K562 (cell line): ENCODE data around the gene IL17RC. TPM values are rescaled to one million over a fixed set of nuclear protein-coding genes. Genes with fewer than 3 reads are reported as not detected.

Source experiments
- CCNT2 ChIP-seq: IDR thresholded peaks from 2 replicates; pipeline ENCODE4 v1.6.1; 2011; ENCODE audit warnings: borderline replicate concordance, low read depth, mild to moderate bottlenecking, moderate library complexity, mixed read lengths, low read length; ENCODE audit not compliant: insufficient read length; ENCODE audit errors: extremely low read depth
- ETV6 ChIP-seq, 3 experiments: fragments of 150-350 bp in 1 of 3; sonication (generic) in 1 of 3; formaldehyde crosslinking in 1 of 3; IDR thresholded peaks; 2 replicates each; pipeline versions ENCODE4 v1.6.1 to v1.8.0; 2014 to 2022; ENCODE audit warnings: borderline replicate concordance in 2 of 3, low read depth in 2 of 3, antibody characterized with exemption in 1 of 3, low read length in 1 of 3, mild to moderate bottlenecking in 1 of 3, missing genetic modification reagents in 1 of 3
- GATAD2A ChIP-seq: fragments of 450-650 bp; IDR thresholded peaks from 2 replicates; pipeline ENCODE4 v1.6.1; 2017
- HMBOX1 ChIP-seq: sonication (generic); IDR thresholded peaks from 2 replicates; pipeline ENCODE4 v1.6.1; 2016
- ILF3 ChIP-seq: fragments of 450-650 bp; IDR thresholded peaks from 2 replicates; pipeline ENCODE4 v1.6.1; 2018; ENCODE audit warnings: antibody characterized with exemption, mild to moderate bottlenecking, moderate library complexity, borderline replicate concordance
- MCM3 ChIP-seq: fragments of 450-650 bp; IDR thresholded peaks from 2 replicates; pipeline ENCODE4 v1.6.1; 2016
- MTA2 ChIP-seq: fragments of 450-650 bp; IDR thresholded peaks from 2 replicates; pipeline ENCODE4 v1.6.1; 2016; ENCODE audit warnings: low read depth
- NEUROD1 ChIP-seq: fragments of 150-350 bp; IDR thresholded peaks from 2 replicates; pipeline ENCODE4 v1.6.1; 2014; ENCODE audit warnings: borderline replicate concordance, low read length, low read depth; ENCODE audit not compliant: partially characterized antibody
- NKRF ChIP-seq: fragments of 450-650 bp; IDR thresholded peaks from 2 replicates; pipeline ENCODE4 v1.6.1; 2016; ENCODE audit warnings: borderline replicate concordance
- NR1H2 ChIP-seq: sonication (generic); formaldehyde crosslinking; IDR thresholded peaks from 2 replicates; pipeline ENCODE4 v1.4.0; 2020; ENCODE audit warnings: mild to moderate bottlenecking, missing genetic modification reagents
- PHF20 ChIP-seq: fragments of 450-650 bp; IDR thresholded peaks from 2 replicates; pipeline ENCODE4 v1.6.1; 2018; ENCODE audit not compliant: partially characterized antibody
- THRA ChIP-seq: fragments of 450-650 bp; IDR thresholded peaks from 2 replicates; pipeline ENCODE4 v1.6.1; 2017; ENCODE audit warnings: mild to moderate bottlenecking, moderate library complexity
- VEZF1 ChIP-seq: fragments of 200-800 bp; sonication (Bioruptor generic); IDR thresholded peaks from 2 replicates; pipeline ENCODE4 v1.6.1; 2017; ENCODE audit warnings: missing genetic modification characterization, missing compliant biosample characterization
- ZNF436 ChIP-seq: fragments of 250-450, 450-650 bp; sonication (Bioruptor Pico); formaldehyde crosslinking; IDR thresholded peaks from 2 replicates; pipeline ENCODE4 v1.7.0; 2020; ENCODE audit warnings: mild to moderate bottlenecking
- ZNF449 ChIP-seq: fragments of 250-450 bp; sonication (Bioruptor Pico); IDR thresholded peaks from 2 replicates; pipeline ENCODE4 v1.8.0; 2022; ENCODE audit warnings: moderate library complexity, mild to moderate bottlenecking, inconsistent platforms
- ZNF785 ChIP-seq: fragments of 250-450 bp; sonication (Bioruptor Pico); IDR thresholded peaks from 2 replicates; pipeline ENCODE4 v1.4.0; 2020; ENCODE audit warnings: mild to moderate bottlenecking
- polyA plus RNA-seq, 8 experiments: library from polyadenylated mRNA; depleted of rRNA in 4 of 8; stranded (reverse) in 5 of 8; unstranded in 3 of 8; fragments of >200 nt; fragmentation: Nextera tagmentation in 2 of 8; fragmentation: Illumina TruSeq in 1 of 8; extraction: Ambion mirVana in 2 of 8; extraction: Trizol in 1 of 8; gene quantifications; 2 replicates each; pipeline versions ENCODE4 v1.2.1 to v1.2.3, GENCODE V29; 2011 to 2014; ENCODE audit warnings: inconsistent platforms in 1 of 8, missing spikeins in 1 of 8
- total RNA-seq, 7 experiments: library from RNA; depleted of rRNA in 6 of 7; stranded (reverse); fragments of >200 nt in 6 of 7; fragmentation: Illumina TruSeq in 2 of 7; extraction: Trizol in 2 of 7; gene quantifications; 2 replicates each; pipeline versions ENCODE4 v1.2.1 to v1.2.3, GENCODE V29; 2011 to 2021; ENCODE audit warnings: low replicate concordance in 1 of 7
- TF ChIP-seq, protein P1 (sequence below): fragments of 150-350 bp; conservative IDR thresholded peaks from 2 replicates; pipeline ENCODE4 v1.6.1; 2014; ENCODE audit warnings: low read length

Gene IL17RC
- total and polyA plus RNA-seq, 9 of the 15 experiments (the other 6 are each of a cell fraction or from before 2014, with no cell fraction given), result 0.15 to 11.4 (median 7.1) TPM; not detected in 1

DNA sequence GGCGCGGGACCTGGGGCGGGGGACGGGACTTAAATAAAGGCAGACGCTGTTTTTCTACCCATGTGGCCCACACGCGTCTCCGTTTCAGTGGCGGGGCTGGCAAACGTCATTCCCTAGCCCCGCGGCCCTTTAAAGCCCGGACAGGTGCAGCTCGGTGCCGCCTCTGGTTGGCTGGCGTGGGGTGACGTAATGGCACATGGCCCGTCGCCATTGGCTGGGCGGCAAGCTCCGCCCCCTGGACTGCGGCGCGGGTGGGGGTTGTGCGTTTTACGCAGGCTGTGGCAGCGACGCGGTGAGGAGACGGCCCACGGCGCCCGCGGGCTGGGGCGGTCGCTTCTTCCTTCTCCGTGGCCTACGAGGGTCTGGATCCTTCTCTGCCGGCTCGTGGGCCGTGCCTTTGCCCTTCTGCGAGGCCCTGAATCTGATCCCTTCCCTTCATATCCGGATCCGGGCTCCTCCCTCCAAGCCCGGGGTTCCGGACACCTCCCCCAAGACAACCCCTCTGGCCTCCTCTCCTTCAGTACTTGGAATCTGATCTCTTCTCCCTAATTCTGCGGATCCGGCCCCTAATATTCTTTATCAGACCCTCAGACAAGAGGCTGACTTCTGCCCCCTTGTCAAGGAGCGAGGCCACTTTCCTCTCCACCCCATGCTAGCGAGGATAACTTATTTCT, 16.8 kb downstream of the IL17RC start, which contains the start of gene CRELD1 (continued):
- no peak for TF ChIP-seq THRA
- TF ChIP-seq ZNF436, result no peak
- TF ChIP-seq PHF20, result peak; percentile 76
- no peak for TF ChIP-seq NR1H2
- no peak for TF ChIP-seq MTA2
- no peak for TF ChIP-seq MCM3
- TF ChIP-seq, protein P1, sequence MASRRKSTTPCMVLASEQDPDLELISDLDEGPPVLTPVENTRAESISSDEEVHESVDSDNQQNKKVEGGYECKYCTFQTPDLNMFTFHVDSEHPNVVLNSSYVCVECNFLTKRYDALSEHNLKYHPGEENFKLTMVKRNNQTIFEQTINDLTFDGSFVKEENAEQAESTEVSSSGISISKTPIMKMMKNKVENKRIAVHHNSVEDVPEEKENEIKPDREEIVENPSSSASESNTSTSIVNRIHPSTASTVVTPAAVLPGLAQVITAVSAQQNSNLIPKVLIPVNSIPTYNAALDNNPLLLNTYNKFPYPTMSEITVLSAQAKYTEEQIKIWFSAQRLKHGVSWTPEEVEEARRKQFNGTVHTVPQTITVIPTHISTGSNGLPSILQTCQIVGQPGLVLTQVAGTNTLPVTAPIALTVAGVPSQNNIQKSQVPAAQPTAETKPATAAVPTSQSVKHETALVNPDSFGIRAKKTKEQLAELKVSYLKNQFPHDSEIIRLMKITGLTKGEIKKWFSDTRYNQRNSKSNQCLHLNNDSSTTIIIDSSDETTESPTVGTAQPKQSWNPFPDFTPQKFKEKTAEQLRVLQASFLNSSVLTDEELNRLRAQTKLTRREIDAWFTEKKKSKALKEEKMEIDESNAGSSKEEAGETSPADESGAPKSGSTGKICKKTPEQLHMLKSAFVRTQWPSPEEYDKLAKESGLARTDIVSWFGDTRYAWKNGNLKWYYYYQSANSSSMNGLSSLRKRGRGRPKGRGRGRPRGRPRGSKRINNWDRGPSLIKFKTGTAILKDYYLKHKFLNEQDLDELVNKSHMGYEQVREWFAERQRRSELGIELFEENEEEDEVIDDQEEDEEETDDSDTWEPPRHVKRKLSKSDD, result no peak
- peak; percentile 79 for TF ChIP-seq NEUROD1
- TF ChIP-seq ETV6 (IDR thresholded peaks at IDR 0.05; ENCODE audit: borderline replicate concordance in 1 of 2, low read depth in 2 of 2, low read length in 1 of 2), result no peak
- TF ChIP-seq ETV6 (CRISPR knock-in tag; IDR thresholded peaks at IDR 0.05; ENCODE audit: borderline replicate concordance), result peak; percentile 1; the same call in 1 of the 2 replicates
- no peak for TF ChIP-seq HMBOX1
- TF ChIP-seq ILF3, result no peak
- no peak for TF ChIP-seq ZNF785 (CRISPR knock-in tag)
- TF ChIP-seq CCNT2, result peak; percentile 83
- peak; percentile 24; the same call in 1 of the 2 replicates for TF ChIP-seq GATAD2A
- TF ChIP-seq NKRF, result peak; percentile 59; the same call in 1 of the 2 replicates
- peak; percentile 82 for TF ChIP-seq VEZF1
- no peak for TF ChIP-seq ZNF449 (CRISPR knock-in tag)
